B cell (primary cell): ENCODE results near the gene HNRNPH1. TPM values are rescaled to one million over a fixed set of nuclear protein-coding genes. Genes with fewer than 3 reads are reported as not detected.

Experiments
- ATAC-seq: fragments of 200-7000 bp; cut with Tn5 transposase; one replicate; pipeline ENCODE4 v1.10.0; 2021; ENCODE audit warnings: low read depth, mild to moderate bottlenecking, moderate number of reproducible peaks, moderate library complexity
- CTCF ChIA-PET: fragments of 350-600 bp; sonication (Branson Sonifier 250); formaldehyde crosslinking; loops from one replicate; lab custom pipeline; 2021; ENCODE audit warnings: antibody characterized with exemption, inconsistent platforms; lab: Charles Lee
- POLR2A ChIA-PET: fragments of 350-600 bp; sonication (Branson Sonifier 250); formaldehyde crosslinking; loops from one replicate; lab custom pipeline; 2021; ENCODE audit warnings: antibody characterized with exemption; lab: Charles Lee
- DNase-seq: peaks from one replicate; pipeline ENCODE4 v3.0.0; 2013
- H2AFZ ChIP-seq: 2 replicates; pipeline ENCODE4 v1.6.1; 2012; ENCODE audit warnings: mild to moderate bottlenecking, low read depth, low read length; ENCODE audit not compliant: insufficient read depth, poor library complexity, severe bottlenecking
- H3K27ac ChIP-seq, 2 donors: 1 replicate in 1 of 2; 2 replicates in 1 of 2; pipeline ENCODE4 v1.5.1; 2012 to 2013; ENCODE audit warnings: low read length in 2 of 2, mild to moderate bottlenecking in 2 of 2, moderate library complexity in 1 of 2
- H3K27me3 ChIP-seq, 4 experiments: fragments of 200-600 bp in 1 of 4; sonication (generic) in 1 of 4; replicated peaks in 1 of 4; 1 replicate in 2 of 4; 2 replicates in 2 of 4; pipeline versions ENCODE4 v1.6.1 to v1.7.0; 2013 to 2016; ENCODE audit warnings: low read length in 3 of 4, mild to moderate bottlenecking in 2 of 4, mixed read lengths in 1 of 4, moderate library complexity in 1 of 4; ENCODE audit not compliant: insufficient read depth in 4 of 4, control insufficient read depth in 3 of 4; ENCODE audit errors: control extremely low read depth in 1 of 4
- H3K36me3 ChIP-seq, 2 experiments: replicated peaks in 1 of 2; 1 replicate in 1 of 2; 2 replicates in 1 of 2; pipeline versions ENCODE4 v1.6.1 to v1.7.1; 2013; ENCODE audit warnings: low read length in 1 of 2; ENCODE audit not compliant: insufficient read depth in 2 of 2, control insufficient read depth in 1 of 2; ENCODE audit errors: control extremely low read depth in 1 of 2, extremely low read depth in 1 of 2
- H3K4me1 ChIP-seq, 2 donors: fragments of 200-600 bp in 1 of 2; sonication (generic) in 1 of 2; 1 replicate in 1 of 2; 2 replicates in 1 of 2; pipeline versions ENCODE4 v1.5.1 to v1.6.1; 2013 to 2017; ENCODE audit warnings: low read length in 2 of 2; ENCODE audit not compliant: control insufficient read depth in 2 of 2, insufficient read depth in 2 of 2
- H3K4me2 ChIP-seq: replicated peaks from 2 replicates; pipeline ENCODE3; 2012; ENCODE audit warnings: mild to moderate bottlenecking, low read depth, low read length; ENCODE audit not compliant: poor library complexity, severe bottlenecking
- H3K4me3 ChIP-seq, 5 experiments: fragments of 200-600 bp in 1 of 5; sonication (generic) in 1 of 5; 1 replicate in 3 of 5; 2 replicates in 2 of 5; pipeline versions ENCODE4 v1.5.1 to v1.7.0; 2011 to 2016; ENCODE audit warnings: low read length in 4 of 5, mild to moderate bottlenecking in 4 of 5, low read depth in 2 of 5, control low read depth in 1 of 5, moderate library complexity in 1 of 5; ENCODE audit not compliant: insufficient read depth in 1 of 5; ENCODE audit errors: control extremely low read depth in 1 of 5, extremely low read depth in 1 of 5
- H3K79me2 ChIP-seq: fragments of 200-600 bp; sonication (generic); one replicate; pipeline ENCODE4 v1.6.0; 2016; ENCODE audit warnings: low read length; ENCODE audit not compliant: control insufficient read depth, insufficient read depth
- H3K9ac ChIP-seq: fragments of 200-600 bp; sonication (generic); 2 replicates; pipeline ENCODE4 v1.6.1; 2017; ENCODE audit warnings: mild to moderate bottlenecking, low read length, moderate library complexity
- H3K9me3 ChIP-seq, 3 donors: one replicate each; pipeline versions ENCODE4 v1.6.1 to v1.7.1; 2013; ENCODE audit warnings: low read length in 2 of 3; ENCODE audit not compliant: control insufficient read depth in 2 of 3, insufficient read depth in 1 of 3; ENCODE audit errors: control extremely low read depth in 1 of 3
- H4K20me1 ChIP-seq: 2 replicates; pipeline ENCODE4 v1.6.0; 2012; ENCODE audit warnings: mild to moderate bottlenecking, low read length; ENCODE audit not compliant: insufficient read depth, control insufficient read depth, poor library complexity, severe bottlenecking
- H3K27ac Mint-ChIP-seq: one replicate; pipeline ENCODE4 v1.8.0; 2021; ENCODE audit warnings: mixed read lengths
- H3K27me3 Mint-ChIP-seq: one replicate; pipeline ENCODE4 v1.8.0; 2021; ENCODE audit warnings: mixed read lengths
- H3K4me1 Mint-ChIP-seq: one replicate; pipeline ENCODE4 v1.8.0; 2021; ENCODE audit warnings: mixed read lengths
- H3K4me3 Mint-ChIP-seq: one replicate; pipeline ENCODE4 v1.8.0; 2021; ENCODE audit warnings: mixed read lengths
- H3K9me3 Mint-ChIP-seq: one replicate; pipeline ENCODE4 v1.8.0; 2022; ENCODE audit warnings: mixed read lengths; ENCODE audit not compliant: insufficient read depth
- CTCF ChIP-seq: fragments of 200-600 bp; IDR thresholded peaks from one replicate; pipeline ENCODE4 v1.8.0; 2022; ENCODE audit warnings: antibody characterized with exemption, mild to moderate bottlenecking
- EZH2 ChIP-seq: IDR thresholded peaks from 2 replicates; pipeline ENCODE4 v1.6.1; 2012; ENCODE audit warnings: borderline replicate concordance, low read depth, mild to moderate bottlenecking, moderate library complexity, low read length; ENCODE audit not compliant: insufficient read depth, poor library complexity, severe bottlenecking
- WGBS: methylation state at CpG from one replicate; pipeline ENCODE4 v1.1.5; 2013; ENCODE audit warnings: missing lambda C conversion rate; ENCODE audit not compliant: insufficient coverage; 5-methylcytosine and 5-hydroxymethylcytosine counted together
- intact Hi-C: fragments of 100-400 bp; cut with micrococcal nuclease; formaldehyde crosslinking; loops from one replicate; pipeline ENCODE4 v1.10.0; 2022
- polyA plus RNA-seq: library from polyadenylated mRNA; depleted of rRNA; stranded (reverse); fragments of >200 nt; gene quantifications from 2 replicates; pipeline ENCODE4 v1.2.3, GENCODE V29; 2012
- total RNA-seq, 2 donors: library from RNA; stranded (reverse); fragments of 120-200 nt in 1 of 2; gene quantifications; 1 replicate in 1 of 2; 2 replicates in 1 of 2; pipeline versions ENCODE4 v1.2.3 to v1.2.4, GENCODE V29; 2013 to 2022

Gene HNRNPH1
- total and polyA plus RNA-seq, 2 donors (not counting 1 experiment from before 2014, with no cell fraction given): 471 to 1,412 TPM

DNA sequence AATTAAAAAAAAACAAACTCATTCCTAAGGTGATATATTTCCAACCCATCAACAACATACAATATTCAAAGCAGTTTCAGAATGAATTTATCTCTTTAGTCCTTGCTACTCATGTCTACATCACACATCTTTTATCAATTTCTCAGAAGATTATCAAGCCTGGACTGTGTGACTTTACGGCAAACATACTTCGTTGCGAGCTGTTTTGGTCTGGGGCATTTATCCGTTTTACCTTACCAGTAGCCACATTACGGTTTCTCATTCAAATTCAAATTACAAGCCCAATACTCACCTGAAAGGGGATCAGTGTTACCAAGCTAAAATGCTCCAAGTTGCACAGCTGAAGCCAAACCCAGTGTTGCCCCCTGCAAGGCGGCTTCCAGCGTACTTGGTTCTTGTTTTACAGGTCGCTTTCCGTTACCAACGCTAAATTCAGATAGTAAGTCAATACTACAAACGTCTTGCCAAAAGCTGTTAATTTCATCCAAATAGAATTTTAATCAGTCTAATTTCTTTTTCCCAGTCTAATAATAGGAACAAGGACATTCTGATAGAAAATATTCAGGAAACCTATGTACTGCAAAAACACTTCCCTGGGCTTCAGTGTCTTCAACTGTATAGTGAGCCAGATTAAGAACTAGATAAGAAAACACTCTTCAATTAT lies 1.8 kb downstream of the HNRNPH1 start:
- CTCF ChIA-PET: interaction anchor here (1.0 kb wide), 1 partner anchor 38 kb away, joined by 3 read pairs; no protein-coding TSS in a partner anchor
- no peaks in the 10 kb centered on the region for H3K9me3 Mint-ChIP-seq
- H3K79me2 ChIP-seq: peaks cover 66% of the 10 kb centered on the region
- H3K27ac ChIP-seq: peak overlapping the region; percentile 73 to 88
- no peak overlapping the region for H2AFZ ChIP-seq
- intact Hi-C loops: loop anchor here (2.0 to 5.0 kb wide), 5 partner anchors 77 to 599 kb away; partner anchors contain the start of genes MAML1 and ZNF879
- peak overlapping the region; percentile 98 for H3K4me3 Mint-ChIP-seq
- peaks cover 56% of the 10 kb centered on the region for H3K4me1 Mint-ChIP-seq
- POLR2A ChIA-PET: interaction anchor here (2.9 kb wide), 1 partner anchor 71 kb away, joined by 24 read pairs; the partner anchor contains the start of gene RUFY1
- H3K4me1 ChIP-seq: peaks cover 39 to 45% of the 10 kb centered on the region in 2 donors
- H3K27me3 ChIP-seq: no peaks in the 10 kb centered on the region
- peaks cover 0 to 9% (median 0%) of the 10 kb centered on the region in 3 donors for H3K9me3 ChIP-seq
- H3K27ac Mint-ChIP-seq: peak overlapping the region; percentile 91
- ATAC-seq (no peak), DNase-seq (peak; percentile 40)
- TF ChIP-seq CTCF: no peak
- TF ChIP-seq EZH2: no peak
- H3K4me3 ChIP-seq: peak overlapping the region; percentile 73 to 94 (median 83)
- no peaks in the 10 kb centered on the region for H3K27me3 Mint-ChIP-seq
- H4K20me1 ChIP-seq: peaks cover 65% of the 10 kb centered on the region
- peak overlapping the region; percentile 92 for H3K4me2 ChIP-seq
- H3K9ac ChIP-seq: peak overlapping the region; percentile 76
- 11% methylated on average over 9 of the region's 11 CpGs for WGBS
- H3K36me3 ChIP-seq: peaks cover 7 to 57% of the 10 kb centered on the region in 2 experiments
